Measurements from ENCODE around the gene C15orf62.

C15orf62 gene

DNA sequence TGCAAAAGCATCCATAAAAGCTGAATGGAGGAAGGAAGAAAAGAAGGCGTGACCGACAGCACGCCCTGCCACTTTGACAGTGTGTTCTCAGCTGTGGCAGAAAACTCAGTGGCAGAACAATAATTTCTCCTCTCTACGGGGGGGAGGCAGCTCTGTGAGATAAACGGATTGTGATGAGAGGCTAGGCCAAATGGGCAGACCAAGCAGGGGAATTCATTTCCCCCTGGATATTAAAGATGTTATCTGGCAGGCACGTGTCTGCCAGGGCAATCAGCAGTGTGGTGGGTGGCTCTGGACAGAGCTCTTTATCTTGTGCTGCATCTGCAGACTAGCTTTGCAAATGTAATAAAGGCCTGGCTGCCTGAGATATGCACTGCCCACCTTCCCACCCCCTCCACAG is 12.8 kb upstream of the C15orf62 start:
- no peak for DNase-seq

DNA sequence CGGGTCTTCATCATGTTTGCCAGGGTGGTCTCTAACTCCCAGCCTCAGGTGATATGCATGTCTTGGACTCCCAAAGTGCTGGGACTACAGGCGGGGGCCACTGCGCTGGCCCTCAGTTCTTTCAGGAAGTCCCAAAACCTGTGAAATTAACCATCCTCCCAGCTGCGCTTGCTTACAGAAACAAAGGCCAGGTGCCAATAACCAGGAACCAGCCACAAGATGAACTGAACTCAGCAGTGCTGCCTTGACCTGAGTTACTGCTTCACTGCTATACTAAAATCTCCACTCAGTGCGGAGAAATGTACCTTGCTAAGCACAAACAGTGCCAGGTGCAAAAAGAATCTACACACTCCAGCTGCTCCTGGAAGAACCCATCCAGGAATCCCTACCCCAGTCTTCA is 9.8 kb upstream of the C15orf62 start:
- no peak for DNase-seq

DNA sequence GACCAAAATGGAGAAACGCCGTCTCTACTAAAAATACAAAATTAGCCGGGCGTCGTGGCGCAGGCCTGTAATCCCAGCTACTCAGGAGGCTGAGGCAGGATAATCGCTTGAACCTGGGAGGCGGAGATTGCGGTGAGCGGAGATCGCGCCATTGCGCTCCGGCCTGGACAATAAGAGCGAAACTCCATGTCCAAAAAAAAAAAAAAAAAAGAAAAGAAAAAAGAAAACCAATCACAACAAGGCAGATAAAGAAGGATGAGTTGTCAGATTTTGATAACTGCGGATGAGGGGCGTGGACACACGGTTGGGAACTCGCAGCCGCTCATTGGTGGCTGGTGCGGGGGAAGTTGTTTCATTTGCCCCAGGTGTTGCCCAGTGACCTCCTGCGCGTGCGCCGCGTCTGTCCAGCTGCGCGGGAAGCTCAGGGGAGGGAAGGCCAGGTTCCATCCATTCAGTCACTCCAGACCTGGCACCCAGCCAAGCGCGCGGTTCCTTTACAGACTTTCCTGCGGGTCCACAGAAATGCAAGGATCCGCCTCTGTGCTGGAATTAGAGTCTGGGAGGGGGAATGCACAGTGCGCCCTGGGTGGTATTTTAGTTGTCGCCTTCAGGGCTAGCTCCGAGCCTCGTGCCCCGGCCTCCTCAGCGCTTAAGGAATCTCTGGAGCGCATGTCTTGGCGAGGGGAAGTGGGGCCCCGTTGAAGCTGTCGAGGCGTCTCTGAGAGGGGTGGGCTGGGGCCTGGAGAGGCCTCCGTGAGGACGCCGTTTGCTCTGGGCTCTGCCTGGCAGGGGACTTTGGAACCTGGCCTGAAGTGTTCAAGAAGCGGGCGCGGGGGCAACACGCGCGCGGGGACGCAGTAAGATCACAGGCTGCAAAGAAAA is 6.6 kb upstream of the C15orf62 start:
- no peak for DNase-seq

DNA sequence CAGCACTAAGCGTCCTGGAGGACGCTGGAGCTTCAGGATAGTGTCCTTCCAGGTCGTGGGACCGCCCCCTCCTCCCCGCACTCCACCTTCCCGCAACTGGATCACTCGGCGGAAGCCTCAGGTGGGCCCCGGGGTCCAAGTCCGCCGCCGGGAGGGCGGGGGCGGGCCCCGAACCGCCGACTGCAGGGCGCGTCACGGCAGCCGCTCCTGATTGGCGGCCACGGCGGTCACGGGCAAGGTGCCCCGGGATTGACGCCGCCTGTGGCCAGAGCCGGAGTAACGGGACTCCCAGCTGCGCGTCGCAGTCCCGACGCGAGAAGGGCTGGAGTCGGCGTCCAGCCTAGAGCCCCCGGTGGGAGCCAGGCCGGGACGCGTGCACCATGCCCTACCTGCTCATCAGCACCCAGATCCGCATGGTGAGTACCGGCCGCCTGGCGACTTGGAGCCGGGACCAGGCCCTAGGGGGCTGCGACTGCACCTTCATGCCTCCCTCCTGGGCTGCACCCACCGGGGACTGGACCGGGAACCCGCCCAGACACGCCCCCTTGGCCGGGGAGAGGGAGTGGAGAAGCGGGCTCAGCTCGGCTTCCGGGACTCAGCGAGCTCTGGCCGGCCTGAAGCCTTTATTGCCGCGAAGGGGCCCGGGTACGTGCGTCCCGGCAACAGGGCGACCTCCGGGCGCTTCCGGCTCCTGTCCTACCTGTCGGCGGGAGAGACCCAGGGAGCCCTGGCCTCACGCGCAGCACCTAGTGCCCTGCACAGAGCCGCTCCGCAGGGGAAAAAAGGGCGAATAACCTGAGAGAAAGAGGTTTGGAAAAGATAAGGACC is 5.8 kb upstream of the C15orf62 start, which contains the start of gene GCHFR:
Gene GCHFR (plus strand): TSS at position 268 of the 828 bp plus-strand sequence. CDS start 113 bp downstream, at position 381.
- DNase-seq = peak; percentile 44

DNA sequence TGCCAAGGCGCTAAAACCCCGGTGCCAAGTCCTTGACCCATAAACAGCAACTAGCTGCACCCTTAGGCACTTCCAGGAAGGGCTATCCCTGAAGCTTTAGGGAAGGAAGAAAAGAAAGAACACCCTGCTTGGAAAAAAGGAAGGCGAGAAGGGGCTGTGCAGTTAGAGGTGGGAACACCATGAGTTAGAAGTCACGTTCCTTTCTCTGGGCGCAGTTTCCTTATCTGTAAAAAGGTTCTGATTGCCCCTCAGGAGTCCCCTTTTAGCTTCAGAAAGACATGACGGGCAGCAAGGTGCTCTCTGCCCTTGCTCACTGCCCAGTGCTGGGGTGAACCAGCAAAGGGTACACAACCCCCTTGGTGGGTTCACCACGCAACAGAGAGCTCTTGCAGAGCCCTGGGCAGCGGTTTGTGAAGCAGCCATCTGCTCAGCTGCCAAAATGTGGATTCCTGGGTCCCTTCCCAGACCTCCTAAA is 5.1 kb upstream of the C15orf62 start:
- no peak for DNase-seq

DNA sequence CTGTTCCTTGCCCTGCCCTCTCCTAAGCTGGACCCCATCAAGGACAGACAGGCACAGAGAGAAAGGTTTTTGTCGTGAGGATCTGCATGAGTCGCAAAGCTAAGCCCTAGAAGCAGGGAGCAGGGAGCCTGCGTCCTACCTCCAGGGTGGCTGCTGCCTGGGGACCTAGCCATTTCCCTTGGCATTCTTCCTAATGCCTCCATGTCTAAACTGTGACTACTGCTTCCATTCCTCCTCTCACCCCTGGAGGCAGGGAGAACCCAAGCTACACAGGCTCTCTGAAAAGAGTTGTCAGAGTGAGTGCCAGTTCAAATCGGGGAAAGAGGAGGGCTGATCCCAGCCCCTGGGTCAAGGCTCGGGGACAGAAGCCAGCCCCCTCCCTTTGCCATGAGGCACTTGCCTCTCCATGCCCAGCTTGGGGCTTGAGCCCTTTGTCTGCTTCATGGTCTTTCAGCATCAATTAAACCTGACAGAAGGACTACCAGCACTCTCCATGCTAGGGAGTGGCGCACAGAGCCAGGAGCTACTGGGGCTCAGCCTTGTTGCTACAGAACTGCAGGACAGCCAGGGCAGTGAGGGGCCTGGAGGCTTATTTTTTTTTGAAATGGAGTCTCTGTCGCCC is 3.5 kb upstream of the C15orf62 start:
- no peak for DNase-seq

DNA sequence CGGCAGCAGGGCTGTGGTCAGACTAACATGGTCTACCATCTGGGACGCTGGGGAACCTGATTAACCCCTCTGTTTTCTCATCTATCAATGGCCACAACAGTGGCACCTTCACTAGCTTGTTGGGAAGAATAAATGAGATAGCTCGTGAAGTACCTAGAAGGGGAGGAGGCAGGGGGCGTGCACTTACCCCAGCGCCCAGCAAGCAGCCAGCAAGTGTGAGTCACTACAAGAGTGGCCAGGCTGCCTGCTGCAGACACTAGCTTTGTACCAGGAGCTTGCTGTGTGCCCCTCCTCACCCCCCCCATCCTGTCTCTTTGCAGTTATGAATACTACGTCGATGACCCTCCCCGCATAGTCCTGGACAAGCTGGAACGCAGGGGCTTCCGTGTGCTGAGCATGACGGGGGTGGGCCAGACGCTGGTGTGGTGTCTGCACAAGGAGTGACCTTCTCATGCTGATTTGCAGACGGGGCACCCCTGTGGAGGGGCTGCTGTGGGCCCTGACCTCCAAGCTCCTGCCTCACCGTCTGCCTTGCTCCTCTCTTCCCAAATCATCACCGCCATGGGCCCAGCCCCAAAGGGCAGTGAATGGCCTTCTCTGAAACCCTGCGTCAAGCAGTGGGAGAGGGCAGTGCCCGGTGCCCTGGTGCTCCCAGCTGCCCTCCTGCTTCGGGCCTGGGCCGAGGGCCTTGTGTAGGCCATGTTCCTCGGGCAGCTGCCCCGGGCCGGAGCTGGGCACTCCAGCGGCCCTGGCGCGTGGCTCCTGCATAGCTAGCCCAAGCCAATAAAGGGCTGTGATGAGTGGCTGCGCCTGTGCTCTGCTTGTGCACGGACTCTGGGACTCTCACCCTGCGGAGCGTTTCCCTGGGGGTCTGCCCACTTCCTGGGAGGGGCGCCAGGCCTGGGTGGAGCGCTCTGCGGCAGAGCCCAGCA is 2.6 kb upstream of the C15orf62 start:
- DNase-seq = no peak

DNA sequence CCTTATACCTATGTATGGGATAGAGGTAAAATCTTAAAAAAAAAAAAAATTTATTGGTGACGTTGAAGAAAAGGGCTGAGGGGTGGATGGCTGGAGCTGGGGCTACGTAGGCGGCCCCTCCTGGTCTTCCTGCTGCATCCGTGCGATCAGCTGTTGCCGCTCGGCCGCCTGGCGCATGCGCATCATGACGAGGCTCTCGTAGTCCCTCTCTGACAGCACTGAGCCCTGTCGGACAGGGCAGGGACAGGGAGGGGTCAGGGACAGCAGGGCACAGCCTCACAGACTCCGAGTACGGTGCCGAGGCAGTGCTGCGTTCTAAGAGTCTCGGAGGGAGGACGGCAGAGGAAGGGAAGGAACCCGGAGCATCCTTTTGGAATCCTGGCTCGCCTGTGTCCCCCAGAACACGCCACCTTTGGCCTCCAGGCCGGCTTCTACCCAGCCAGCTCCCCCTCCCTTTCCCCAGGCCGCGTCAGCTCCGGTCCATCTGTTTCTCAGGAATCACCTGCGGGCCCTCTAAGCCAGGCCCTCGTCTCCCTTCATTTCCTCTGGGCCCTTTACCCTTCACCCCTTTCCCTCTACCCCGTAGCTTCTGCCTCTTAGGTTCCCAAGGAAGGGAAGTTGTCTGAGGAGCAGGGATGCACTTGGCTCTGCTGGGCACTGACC is 1.8 kb upstream of the C15orf62 start:
- no peak for DNase-seq

DNA sequence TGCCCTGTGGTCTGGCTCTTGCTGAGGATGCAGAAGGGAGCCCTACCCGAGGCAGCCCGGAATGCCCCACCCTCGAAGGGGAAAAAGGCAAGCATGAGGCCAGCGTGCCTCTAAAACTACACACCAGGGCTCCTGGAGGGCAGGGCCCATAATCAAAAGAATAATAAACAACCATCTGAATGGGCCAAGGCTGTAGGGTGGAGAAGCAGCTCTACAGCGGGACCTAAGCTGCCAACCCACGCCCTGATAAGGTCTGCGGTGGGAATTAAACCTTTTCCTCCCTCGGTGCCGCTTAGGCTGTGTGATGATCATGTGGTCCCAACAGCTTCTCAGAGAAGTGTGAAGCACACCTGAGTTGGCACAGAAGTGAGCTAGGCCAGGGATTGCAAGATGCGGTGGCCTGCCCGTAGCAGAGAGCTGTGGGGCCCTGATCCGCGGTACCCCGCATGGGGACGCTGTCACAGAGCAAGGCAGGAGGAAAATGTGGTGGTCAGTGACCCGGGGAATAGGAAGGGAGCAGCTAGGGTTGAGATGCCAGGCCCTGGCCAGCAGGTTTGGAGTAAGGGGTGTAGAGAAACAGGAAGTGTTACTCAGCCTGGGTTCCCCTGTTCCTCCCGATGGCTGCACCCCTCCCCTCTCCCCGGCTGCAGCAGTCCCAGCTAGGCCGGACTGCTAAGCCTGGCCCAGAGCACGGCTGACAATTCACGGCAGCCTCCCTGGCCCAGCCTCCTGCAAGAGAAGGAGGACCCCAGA is 1.1 kb upstream of the C15orf62 start:
- DNase-seq = no peak

DNA sequence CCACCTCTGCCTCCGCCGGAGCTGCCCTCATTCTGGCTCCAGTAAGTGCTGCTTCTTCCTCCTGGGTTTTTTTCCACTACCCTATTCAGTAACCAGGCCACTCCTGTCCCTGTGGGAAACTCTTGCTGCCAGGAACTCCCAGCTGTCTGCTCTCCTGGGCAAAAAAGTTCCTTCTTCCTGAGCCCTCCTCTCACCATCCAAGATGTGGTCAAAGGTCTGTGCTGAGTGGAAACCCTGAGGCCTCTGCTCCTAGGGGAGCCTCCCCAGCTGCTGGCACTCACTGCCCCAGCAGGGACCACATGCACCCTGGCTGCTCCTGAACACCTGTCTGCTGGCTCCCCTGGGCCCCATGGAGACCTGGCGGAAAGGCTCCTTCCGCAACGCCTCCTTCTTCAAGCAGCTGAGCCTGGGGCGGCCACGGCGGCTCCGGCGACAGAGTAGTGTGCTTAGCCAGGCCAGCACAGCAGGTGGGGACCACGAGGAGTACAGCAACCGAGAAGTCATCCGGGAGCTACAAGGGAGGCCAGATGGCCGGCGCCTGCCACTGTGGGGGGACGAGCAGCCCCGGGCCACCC is 454 bp downstream of the C15orf62 start:
- no peak for DNase-seq

DNA sequence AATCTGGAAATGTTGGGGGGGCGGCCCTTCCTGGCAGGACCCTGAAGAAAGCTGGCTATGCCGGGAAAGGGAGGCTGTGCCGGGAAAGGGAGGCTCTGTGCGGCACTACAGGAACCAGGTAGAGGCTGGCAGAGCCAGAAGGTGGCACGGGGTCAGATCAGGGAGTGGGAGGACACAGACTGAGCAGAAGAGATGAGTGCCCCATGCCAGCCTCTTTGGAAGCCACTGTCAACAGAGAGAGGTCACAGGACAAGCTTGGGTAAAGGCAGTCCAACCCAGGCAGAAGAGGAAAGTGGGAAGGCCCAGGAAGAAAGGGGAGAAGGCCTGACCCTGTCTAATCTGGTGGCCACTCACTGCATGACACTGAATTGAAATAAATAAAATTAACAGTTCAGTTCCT is 1.5 kb downstream of the C15orf62 start:
- DNase-seq = no peak

DNA sequence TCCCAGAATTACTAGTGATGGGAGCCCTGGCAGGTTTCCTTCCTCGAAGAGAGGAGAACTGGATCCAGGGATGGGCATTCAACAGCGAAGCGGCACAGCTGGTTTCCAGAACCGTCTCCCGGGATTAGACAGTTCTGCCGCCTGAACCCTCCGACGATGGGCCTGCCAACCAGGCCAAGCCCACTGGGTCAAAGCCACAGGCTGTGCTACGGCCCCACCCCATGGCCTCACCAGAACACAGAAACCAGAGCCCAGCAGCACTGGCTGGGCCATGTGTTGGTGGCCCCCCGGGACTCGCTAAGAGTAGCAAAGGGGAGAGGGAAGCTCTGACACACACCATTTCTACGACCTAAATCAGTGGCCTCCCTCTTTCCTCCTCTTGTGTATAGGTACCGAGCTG is 2.2 kb downstream of the C15orf62 start:
- no peak for DNase-seq

DNA sequence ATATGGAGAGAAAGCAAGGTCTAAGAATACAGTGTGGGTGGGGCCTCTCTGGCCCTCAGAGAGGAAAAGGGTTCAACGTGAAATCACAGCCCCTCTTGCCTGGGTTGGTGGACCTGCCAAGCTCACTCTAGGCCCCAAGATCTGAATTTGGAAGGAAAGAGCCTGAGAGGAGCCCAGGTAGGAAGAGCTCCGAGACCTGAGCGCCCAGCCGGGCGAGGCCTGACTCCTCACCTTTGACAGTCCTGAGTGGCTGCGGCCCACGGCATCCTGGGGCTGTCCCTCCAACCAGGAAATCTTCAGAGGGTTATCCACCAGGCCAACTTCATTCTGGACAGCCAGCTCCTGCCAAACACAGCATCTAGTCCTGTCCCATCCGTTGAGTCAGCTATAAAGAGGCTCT is 3.7 kb downstream of the C15orf62 start:
- no peak for DNase-seq

DNA sequence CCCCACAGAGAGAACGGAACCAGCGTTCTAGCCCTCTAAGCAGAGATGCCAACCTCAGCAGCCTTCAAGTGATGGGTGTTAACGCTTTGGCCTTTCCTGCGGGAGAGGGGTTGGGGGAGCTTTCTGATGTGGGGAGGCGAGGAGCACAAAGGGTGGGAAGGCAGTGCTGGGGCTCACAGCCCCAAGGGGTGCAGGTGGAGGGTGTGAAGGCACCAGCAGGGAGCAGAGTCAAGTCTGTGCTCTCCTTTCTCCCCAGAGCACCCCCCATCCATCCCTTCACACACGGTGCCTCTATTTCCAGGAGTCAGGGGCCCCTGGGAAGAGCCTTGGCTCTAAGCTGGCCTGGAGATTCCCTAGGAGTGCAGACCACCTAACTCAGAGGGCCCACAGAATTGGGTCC is 4.1 kb downstream of the C15orf62 start:
- no peak for DNase-seq

DNA sequence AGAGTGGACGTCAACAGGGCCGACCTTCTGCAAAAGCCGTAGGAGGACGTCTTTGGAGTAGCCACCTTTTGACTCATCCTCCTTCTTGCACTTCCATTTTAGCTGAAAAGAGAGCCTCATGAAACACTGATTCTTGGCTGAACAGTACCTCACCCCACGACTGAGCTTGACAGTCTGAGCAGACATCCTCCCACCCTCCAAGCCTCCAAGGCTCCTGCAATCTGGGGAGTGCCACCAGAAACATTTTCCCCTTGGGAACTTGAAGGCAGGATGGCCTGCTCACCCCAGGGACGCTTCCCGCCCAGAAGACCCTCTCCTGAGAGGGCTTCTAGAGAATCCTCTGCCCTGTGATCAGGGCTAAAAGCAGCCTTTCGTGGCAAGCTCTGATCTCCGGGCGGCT is 5.2 kb downstream of the C15orf62 start:
- DNase-seq = no peak

DNA sequence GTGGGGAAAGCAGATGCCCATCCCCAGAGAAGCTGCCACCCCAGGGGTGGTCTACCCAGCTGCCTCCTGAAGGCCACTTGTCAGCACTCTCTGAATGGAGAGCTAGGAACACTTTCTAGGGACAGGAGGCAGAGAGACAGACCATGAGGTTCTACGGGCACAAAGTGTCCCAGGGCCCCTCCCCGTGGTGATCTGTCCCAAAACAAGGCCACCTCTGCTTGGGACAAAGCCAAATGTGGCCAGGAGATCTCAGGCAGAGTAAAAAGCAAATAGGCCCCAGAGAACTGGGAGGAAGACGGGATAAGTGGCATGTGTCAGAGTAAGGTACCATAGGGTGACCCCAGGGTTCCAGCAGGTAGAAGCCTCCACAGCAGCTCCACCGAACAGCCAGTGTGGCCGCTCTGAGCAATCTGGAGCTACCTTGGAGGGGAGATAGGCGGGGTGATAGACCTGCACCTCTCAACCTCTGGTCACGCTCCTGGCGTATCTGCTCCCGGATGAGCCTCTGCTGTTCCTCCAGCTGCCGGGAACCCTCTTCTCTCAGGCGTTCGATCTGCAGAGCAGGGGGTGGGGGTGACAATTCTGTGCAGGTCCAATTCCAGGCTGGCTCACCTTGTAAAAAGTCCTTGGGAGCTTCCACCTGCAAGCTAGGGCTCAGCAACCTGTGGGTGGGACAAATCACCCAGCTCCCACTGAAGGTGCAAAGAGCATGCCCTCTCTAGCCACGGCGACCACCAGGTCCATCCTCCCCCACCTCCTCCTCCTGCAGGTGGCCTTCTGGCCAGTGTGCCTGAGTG is 6.2 kb downstream of the C15orf62 start:
- DNase-seq = no peak

DNA sequence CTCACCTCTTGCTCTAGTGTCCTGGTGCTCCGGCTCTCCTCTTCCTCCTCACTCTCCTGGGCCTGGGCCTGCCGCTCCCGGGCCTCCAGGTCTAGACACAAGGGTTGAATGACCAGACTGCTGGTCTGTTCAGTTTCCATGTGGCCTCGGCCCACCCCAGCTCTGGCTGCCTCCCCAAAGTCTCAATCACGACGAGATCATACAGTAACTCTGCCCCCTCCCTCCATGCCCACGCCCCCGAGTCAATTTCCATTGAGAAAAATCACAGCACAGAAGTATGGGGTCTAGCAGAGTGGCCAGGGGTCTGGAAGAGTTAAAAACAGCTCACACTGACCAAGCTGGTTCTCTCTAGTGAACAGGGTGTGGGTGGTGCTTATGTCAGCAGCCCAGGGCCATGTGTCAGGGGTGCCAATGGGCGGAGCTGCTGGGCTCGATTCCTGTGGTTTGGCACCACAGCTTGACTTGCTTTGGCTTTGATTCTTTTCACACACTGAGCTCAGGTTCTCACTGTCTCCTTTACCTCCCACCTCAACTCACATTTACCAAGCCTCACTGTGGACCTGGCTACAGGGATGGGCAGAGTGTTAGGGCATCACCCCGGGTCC is 6.9 kb downstream of the C15orf62 start:
- DNase-seq = peak; percentile 55

DNA sequence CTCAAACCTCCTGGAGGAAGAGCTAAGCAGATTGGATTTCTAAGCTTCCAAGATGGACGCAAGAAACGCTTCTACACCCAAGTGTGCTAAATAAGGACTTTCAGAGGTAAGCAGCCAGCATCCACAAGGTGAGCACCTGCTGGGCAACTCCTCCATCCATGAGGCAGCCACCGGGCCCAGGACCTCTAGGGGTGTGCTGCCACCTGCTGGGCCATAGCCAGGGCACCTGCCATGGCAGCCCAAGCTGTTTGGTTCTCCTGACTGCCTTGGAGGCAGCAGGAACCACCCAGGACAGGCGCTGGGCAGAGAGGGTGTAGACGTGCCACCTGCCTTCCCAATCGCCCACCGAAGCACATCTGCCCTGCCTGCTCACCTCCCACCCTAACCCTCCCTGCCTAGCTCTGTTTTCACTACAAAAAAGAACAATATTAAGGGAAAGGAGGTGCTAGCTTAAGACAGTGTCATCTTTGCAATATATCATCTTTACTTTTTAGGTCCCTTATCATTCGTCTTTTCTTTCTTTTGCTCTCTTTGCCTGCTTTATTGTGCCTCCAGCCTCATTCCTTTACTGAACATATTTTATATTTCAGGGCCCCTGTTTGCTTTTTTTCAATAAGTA is 12.9 kb downstream of the C15orf62 start:
- peak; percentile 75 for DNase-seq

DNA sequence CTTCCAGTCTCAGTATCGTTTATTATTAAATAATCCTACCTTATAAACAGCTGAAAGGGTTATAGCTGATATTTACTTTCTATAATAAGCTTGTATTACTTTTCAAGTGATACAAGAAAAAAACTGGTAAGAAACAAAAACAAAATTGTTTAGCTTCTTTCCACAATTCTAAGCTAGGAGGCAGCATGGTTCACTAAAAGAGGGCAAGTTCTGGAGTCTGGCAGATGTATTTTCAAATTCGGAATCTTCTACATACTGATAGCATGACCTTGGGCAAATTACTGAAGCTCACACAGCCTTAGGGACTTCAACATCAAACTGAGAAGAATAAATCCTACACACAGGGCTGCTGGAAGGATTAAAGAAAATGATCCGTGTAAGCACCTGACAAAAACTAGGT is 15.4 kb downstream of the C15orf62 start:
- no peak for DNase-seq
